GM23248 (cell line): ENCODE results near the gene USP9X. TPM values are rescaled to one million over a fixed set of nuclear protein-coding genes. Genes with fewer than 3 reads are reported as not detected.
"Not testable (repeated sequence)": the region's sequence is repeated elsewhere in the genome, so short reads cannot be mapped to it uniquely, and the experiment has no call there.

ENCODE experiments used
- DNase-seq: peaks from one replicate; pipeline ENCODE4 v3.0.0-alpha.2; 2015
- H2AFZ ChIP-seq: fragments of 200-600 bp; sonication (generic); 2 replicates; pipeline ENCODE4 v1.6.1; 2016; ENCODE audit warnings: antibody characterized with exemption
- H3F3A ChIP-seq: fragments of 200-600 bp; sonication (generic); 2 replicates; pipeline ENCODE4 v1.6.1; 2016; ENCODE audit warnings: mild to moderate bottlenecking, antibody characterized with exemption, mixed run types; ENCODE audit not compliant: insufficient read depth
- H3K27ac ChIP-seq: fragments of 200-600 bp; sonication (generic); 2 replicates; pipeline ENCODE4 v1.5.1; 2016; ENCODE audit warnings: mild to moderate bottlenecking
- H3K27me3 ChIP-seq: fragments of 200-600 bp; sonication (generic); replicated peaks from 2 replicates; pipeline ENCODE4 v1.6.1; 2016; ENCODE audit warnings: mild to moderate bottlenecking; ENCODE audit not compliant: insufficient read depth
- H3K36me3 ChIP-seq: fragments of 200-600 bp; sonication (generic); 2 replicates; pipeline ENCODE4 v1.6.1; 2016; ENCODE audit warnings: low read depth, mild to moderate bottlenecking
- H3K4me1 ChIP-seq: fragments of 200-600 bp; sonication (generic); 2 replicates; pipeline ENCODE4 v1.6.1; 2016; ENCODE audit warnings: mild to moderate bottlenecking; ENCODE audit not compliant: insufficient read depth
- H3K4me2 ChIP-seq: fragments of 200-600 bp; sonication (generic); one replicate; pipeline ENCODE4 v1.6.1; 2016; ENCODE audit warnings: mild to moderate bottlenecking; ENCODE audit not compliant: unreplicated experiment
- H3K4me3 ChIP-seq: fragments of 200-600 bp; sonication (generic); 2 replicates; pipeline ENCODE4 v1.5.1; 2016; ENCODE audit warnings: mild to moderate bottlenecking
- H3K79me2 ChIP-seq: fragments of 200-600 bp; sonication (generic); 2 replicates; pipeline ENCODE4 v1.6.1; 2016; ENCODE audit warnings: mild to moderate bottlenecking; ENCODE audit not compliant: insufficient read depth
- H3K9ac ChIP-seq: fragments of 200-600 bp; sonication (generic); 2 replicates; pipeline ENCODE4 v1.6.1; 2016; ENCODE audit warnings: mild to moderate bottlenecking
- H3K9me2 ChIP-seq: fragments of 200-600 bp; sonication (generic); 2 replicates; pipeline ENCODE4 v1.6.1; 2016; ENCODE audit warnings: mixed run types, mild to moderate bottlenecking, moderate library complexity; ENCODE audit not compliant: insufficient read depth
- H3K9me3 ChIP-seq: fragments of 200-600 bp; sonication (generic); one replicate; pipeline ENCODE4 v1.6.1; 2017; ENCODE audit warnings: low read depth
- H4K20me1 ChIP-seq: fragments of 200-600 bp; sonication (generic); 2 replicates; pipeline ENCODE4 v1.6.0; 2016; ENCODE audit not compliant: insufficient read depth
- EZH2 ChIP-seq: fragments of 200-600 bp; sonication (generic); IDR thresholded peaks from 2 replicates; pipeline ENCODE4 v1.6.1; 2018; ENCODE audit warnings: antibody characterized with exemption, mild to moderate bottlenecking; ENCODE audit not compliant: insufficient read depth, poor library complexity, severe bottlenecking
- EZH2phosphoT487 ChIP-seq: fragments of 200-600 bp; sonication (generic); IDR thresholded peaks from 2 replicates; pipeline ENCODE4 v1.6.1; 2018; ENCODE audit warnings: antibody characterized with exemption, moderate library complexity, mild to moderate bottlenecking, low read depth; ENCODE audit not compliant: insufficient read depth
- WGBS, 2 experiments: methylation state at CpG; one replicate each; pipeline ENCODE4 v1.1.6; 2015 to 2017; ENCODE audit warnings: low lambda C conversion rate in 2 of 2, low coverage in 1 of 2; ENCODE audit errors: missing lambda C conversion rate in 2 of 2; 5-methylcytosine and 5-hydroxymethylcytosine counted together
- in situ Hi-C: fragments of 300-500 bp; cut with MboI; formaldehyde crosslinking; loops from 2 replicates; pipeline ENCODE4 v1.15.0; 2020
- polyA plus RNA-seq: library from polyadenylated mRNA; unstranded; fragments of >200 nt; fragmentation: Nextera tagmentation; extraction: Ambion mirVana; gene quantifications from 2 replicates; pipeline ENCODE4 v1.2.1, GENCODE V29; 2016
- total RNA-seq: library from RNA; depleted of rRNA; stranded (reverse); fragments of >200 nt; shearing (Covaris generic); gene quantifications from 2 replicates; pipeline ENCODE4 v1.2.3, GENCODE V29; 2014

The USP9X gene
- total and polyA plus RNA-seq, 2 experiments from 2014 or later = 23.9 to 72.3 TPM

DNA sequence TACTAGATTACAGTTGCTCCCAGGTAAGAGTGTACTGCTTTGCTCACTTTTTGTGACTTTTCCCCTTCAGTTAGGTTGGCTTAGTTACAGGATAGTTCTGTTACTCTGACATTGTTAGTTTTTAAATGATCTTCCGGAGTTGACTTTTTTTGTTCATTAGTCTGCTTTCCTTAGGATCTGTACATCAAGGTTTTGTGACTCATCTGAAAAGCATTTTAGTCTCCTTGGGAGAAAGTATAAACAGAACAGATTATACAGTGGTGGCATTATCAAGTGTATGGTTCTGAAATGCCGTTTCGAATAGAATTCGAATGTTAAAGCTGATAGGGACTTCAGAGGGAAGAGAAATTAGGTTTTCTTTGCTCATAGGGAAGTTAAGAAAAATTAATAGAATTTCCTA, 63.3 kb downstream of the USP9X start:
- Histone ChIP-seq H3K9ac (no peak overlapping the region), H3K4me2 (no peak overlapping the region), H3K9me2 (no peaks in the 10 kb centered on the region), H3K79me2 (peaks cover 25% of the 10 kb centered on the region; the same call in 1 of the 2 replicates), H3K27ac (peak overlapping the region; percentile 31; the same call in 1 of the 2 replicates), H2AFZ (no peak overlapping the region), H3K36me3 (peaks cover 29% of the 10 kb centered on the region), H3K27me3 (no peaks in the 10 kb centered on the region), H3K4me3 (no peak overlapping the region), H3F3A (peaks cover 51% of the 10 kb centered on the region), H3K9me3 (no peaks in the 10 kb centered on the region), H4K20me1 (no peaks in the 10 kb centered on the region; the same call in 1 of the 2 replicates), H3K4me1 (peaks cover 26% of the 10 kb centered on the region)
- in situ Hi-C loops = no loop called here
- peak; percentile 39 for DNase-seq
- WGBS, 2 experiments = 66 to 71% methylated on average over 4 of the region's 4 CpGs
- TF ChIP-seq EZH2 (no peak), EZH2phosphoT487 (no peak)

DNA sequence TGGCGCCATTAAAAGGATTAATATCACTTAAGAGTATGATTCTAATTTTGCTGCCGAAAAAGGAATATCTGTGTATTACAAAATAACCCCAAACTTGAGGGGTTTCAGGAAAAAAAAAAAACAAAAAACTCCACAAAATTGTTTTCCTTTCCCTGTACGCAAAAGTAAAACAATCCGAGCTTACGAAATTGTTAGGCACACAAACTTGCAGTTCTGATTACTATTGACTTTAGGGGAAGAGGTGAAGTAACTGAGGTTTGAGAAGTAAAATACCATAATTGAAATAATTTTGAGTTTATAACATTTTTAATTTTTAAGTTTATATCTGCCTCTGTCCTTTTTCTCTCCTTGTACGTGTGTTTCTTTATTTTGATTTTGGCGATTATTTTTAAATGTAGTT, 64.8 kb downstream of the USP9X start:
- DNase-seq = no peak
- in situ Hi-C loops = no loop called here
- WGBS, 2 experiments = 82 to 84% methylated on average over 7 of the region's 7 CpGs

DNA sequence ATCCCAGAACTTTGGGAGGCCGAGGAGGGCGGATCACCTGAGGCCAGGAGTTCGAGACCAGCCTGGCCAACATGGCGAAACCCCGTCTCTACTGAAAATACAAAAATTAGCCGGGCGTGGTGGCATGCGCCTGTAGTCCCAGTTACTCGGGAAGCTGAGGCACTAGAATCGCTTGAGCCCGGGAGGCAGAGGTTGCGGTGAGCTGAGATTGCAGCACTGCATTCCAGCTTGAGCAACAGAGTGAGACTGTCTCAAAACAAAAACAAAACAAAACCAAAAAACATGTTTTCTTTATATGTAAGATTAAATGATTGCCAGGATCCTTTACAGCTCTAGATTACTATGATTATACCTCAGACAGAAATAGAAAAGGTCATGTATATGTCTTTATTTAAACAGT, 66.5 kb downstream of the USP9X start:
- H3K27me3 ChIP-seq, H3K4me3 ChIP-seq, H3K9me3 ChIP-seq, H2AFZ ChIP-seq, H3K9ac ChIP-seq, H4K20me1 ChIP-seq, in situ Hi-C loops, H3K27ac ChIP-seq, H3K9me2 ChIP-seq, DNase-seq, H3K4me2 ChIP-seq: not testable (repeated sequence)
- WGBS, 2 experiments = 93 to 99% methylated on average over 10 to 12 of the region's 12 CpGs
- Histone ChIP-seq H3F3A (peaks cover 24% of the 10 kb centered on the region), H3K36me3 (peaks cover 48% of the 10 kb centered on the region), H3K4me1 (peaks cover 14% of the 10 kb centered on the region), H3K79me2 (peaks cover 25% of the 10 kb centered on the region; the same call in 1 of the 2 replicates)

More for the DNA sequence above, 64.8 kb downstream of the USP9X start:
- no peak overlapping the region for H3K27ac ChIP-seq
- no peaks in the 10 kb centered on the region for H3K9me2 ChIP-seq
- TF ChIP-seq EZH2phosphoT487 = no peak
- no peak for TF ChIP-seq EZH2
- no peak overlapping the region for H3K4me2 ChIP-seq
- peaks cover 26% of the 10 kb centered on the region for H3K4me1 ChIP-seq
- H3F3A ChIP-seq = peaks cover 39% of the 10 kb centered on the region
- no peak overlapping the region for H3K4me3 ChIP-seq
- no peaks in the 10 kb centered on the region for H3K9me3 ChIP-seq
- H3K27me3 ChIP-seq = no peaks in the 10 kb centered on the region
- H3K9ac ChIP-seq = no peak overlapping the region
- no peaks in the 10 kb centered on the region; the same call in 1 of the 2 replicates for H4K20me1 ChIP-seq
- H2AFZ ChIP-seq = no peak overlapping the region
- H3K36me3 ChIP-seq = peaks cover 32% of the 10 kb centered on the region
- H3K79me2 ChIP-seq = peaks cover 25% of the 10 kb centered on the region; the same call in 1 of the 2 replicates

DNA sequence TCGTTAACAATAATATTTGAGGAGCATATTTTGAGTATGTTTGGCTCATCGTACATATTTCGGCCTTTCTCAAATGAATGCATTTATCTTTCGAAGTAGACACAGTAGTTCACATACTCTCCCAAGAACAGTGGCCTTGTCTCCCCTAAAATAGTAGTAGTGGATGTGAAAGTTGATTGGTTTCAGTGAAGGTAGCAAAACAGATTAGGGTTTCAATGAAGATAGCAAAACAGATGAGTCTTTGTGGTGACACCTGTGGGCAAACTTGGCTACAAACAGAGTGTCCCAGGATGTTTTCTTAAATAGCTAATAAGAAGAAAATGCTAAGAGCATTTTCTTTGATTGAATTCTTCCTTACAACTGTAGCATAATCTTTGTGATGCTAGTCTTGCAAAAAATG, 67.0 kb downstream of the USP9X start:
- H4K20me1 ChIP-seq = no peaks in the 10 kb centered on the region
- whole genome bisulfite sequencing, 2 experiments = 73 to 79% methylated on average over 4 of the region's 4 CpGs
- DNase-seq = no peak
- no peak for TF ChIP-seq EZH2
- no peak for TF ChIP-seq EZH2phosphoT487
- no peak overlapping the region for H3K4me2 ChIP-seq
- H3K9me3 ChIP-seq = no peaks in the 10 kb centered on the region
- no peak overlapping the region for H3K27ac ChIP-seq
- H3F3A ChIP-seq = peaks cover 19% of the 10 kb centered on the region
- in situ Hi-C loops = no loop called here
- no peaks in the 10 kb centered on the region for H3K27me3 ChIP-seq
- no peak overlapping the region for H3K4me3 ChIP-seq
- no peak overlapping the region for H2AFZ ChIP-seq
- no peak overlapping the region for H3K9ac ChIP-seq
- H3K36me3 ChIP-seq = peaks cover 49% of the 10 kb centered on the region
- no peaks in the 10 kb centered on the region for H3K9me2 ChIP-seq
- H3K79me2 ChIP-seq = peaks cover 25% of the 10 kb centered on the region; the same call in 1 of the 2 replicates
- peaks cover 10% of the 10 kb centered on the region for H3K4me1 ChIP-seq

DNA sequence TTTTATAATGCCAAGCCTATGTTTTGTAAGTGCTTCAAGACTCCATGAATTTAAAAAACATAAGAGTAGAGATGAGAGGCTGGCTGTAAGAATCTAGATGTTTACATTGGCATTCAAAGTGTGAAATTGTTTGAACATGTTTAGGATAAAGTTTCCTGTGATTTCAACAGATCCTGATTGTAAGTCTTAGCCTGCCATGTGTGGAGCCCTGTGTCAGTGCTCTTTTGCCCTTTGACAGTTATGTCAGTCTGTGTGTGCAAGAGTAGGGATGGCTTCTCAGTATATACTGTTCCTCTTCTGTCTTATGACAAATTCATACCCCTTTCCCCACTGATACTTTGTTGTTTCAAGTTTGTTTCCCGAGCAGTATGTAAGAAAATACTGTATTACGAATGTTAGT, 68.2 kb downstream of the USP9X start:
- H3K27me3 ChIP-seq = no peaks in the 10 kb centered on the region
- peaks cover 46% of the 10 kb centered on the region for H3K36me3 ChIP-seq
- peaks cover 6% of the 10 kb centered on the region for H3K4me1 ChIP-seq
- no peak overlapping the region for H2AFZ ChIP-seq
- H4K20me1 ChIP-seq = no peaks in the 10 kb centered on the region
- 0 out of 2 replicates have a peak, but pooled peaks cover 9% of the 10 kb centered on the region for H3F3A ChIP-seq
- H3K79me2 ChIP-seq = peaks cover 14% of the 10 kb centered on the region; the same call in 1 of the 2 replicates
- H3K4me2 ChIP-seq = no peak overlapping the region
- H3K27ac ChIP-seq = no peak overlapping the region
- DNase-seq = no peak
- no peaks in the 10 kb centered on the region for H3K9me2 ChIP-seq
- TF ChIP-seq EZH2phosphoT487 = no peak
- TF ChIP-seq EZH2 = no peak
- no peak overlapping the region for H3K9ac ChIP-seq
- H3K9me3 ChIP-seq = no peaks in the 10 kb centered on the region
- WGBS, 2 experiments = 98 to 100% methylated on average over 2 of the region's 2 CpGs
- in situ Hi-C loops = no loop called here
- H3K4me3 ChIP-seq = no peak overlapping the region
